ENCODE results near the gene GAB2.
A peak's percentile ranks its signal among the peaks of the same experiment; 100 is the strongest.
"Not testable (repeated sequence)": the region's sequence is repeated elsewhere in the genome, so short reads cannot be mapped to it uniquely, and the experiment has no call there.

The GAB2 gene

GRCh38 chr11:78187366-78188285 is 230.0 kb downstream of the GAB2 start:
- peak; percentile 57 for DNase-seq (ENCODE audit: low read depth)

GRCh38 chr11:78181185-78181584 is 236.4 kb downstream of the GAB2 start:
- DNase-seq (ENCODE audit: low read depth): no peak

GRCh38 chr11:78180751-78181150 is 236.9 kb downstream of the GAB2 start:
- DNase-seq (ENCODE audit: low read depth): no peak

- no peak for DNase-seq (ENCODE audit: low read depth)
These were observed 238.1 kb downstream of the GAB2 start for GRCh38 chr11:78179459-78180071.

- no peak for DNase-seq (ENCODE audit: low read depth)
These were observed 240.4 kb downstream of the GAB2 start for GRCh38 chr11:78177216-78177615.

- no peak for DNase-seq (ENCODE audit: low read depth)
These were observed 240.9 kb downstream of the GAB2 start for GRCh38 chr11:78176605-78177141.

- not testable (repeated sequence) for DNase-seq (ENCODE audit: low read depth)
These were observed 241.8 kb downstream of the GAB2 start for GRCh38 chr11:78175862-78176261.

- DNase-seq (ENCODE audit: low read depth): no peak
These were observed 245.7 kb downstream of the GAB2 start for GRCh38 chr11:78171951-78172350.

- no peak for DNase-seq (ENCODE audit: low read depth)
These were observed 246.6 kb downstream of the GAB2 start for GRCh38 chr11:78170874-78171549.

GRCh38 chr11:78170413-78170812 is 247.2 kb downstream of the GAB2 start:
- DNase-seq (ENCODE audit: low read depth): no peak

- DNase-seq (ENCODE audit: low read depth): no peak
These were observed 248.8 kb downstream of the GAB2 start for GRCh38 chr11:78168539-78169477.

- no peak for DNase-seq (ENCODE audit: low read depth)
These were observed 250.7 kb downstream of the GAB2 start for GRCh38 chr11:78166855-78167469.
